Right ventricle myocardium inferior (tissue), 1 donor: ENCODE measurements around the gene NIPAL3. TPM values are rescaled to one million over a fixed set of nuclear protein-coding genes. Genes with fewer than 3 reads are reported as not detected.

ENCODE experiments used
- ATAC-seq: fragments of 200-7000 bp; cut with Tn5 transposase; one replicate; pipeline ENCODE4 v1.9.1; 2020; ENCODE audit warnings: mild to moderate bottlenecking, moderate library complexity
- DNase-seq: peaks from one replicate; pipeline ENCODE4 v3.0.0; 2021; ENCODE audit errors: missing footprints
- intact Hi-C: fragments of 100-400 bp; cut with DNase I; formaldehyde crosslinking; loops from one replicate; pipeline ENCODE4 v1.11.0; 2022
- total RNA-seq: library from RNA; stranded (reverse); fragmentation: NEBNext Ultra II Directional; extraction: Animal tissue kit (Norgen Biotek cat#: 25700); gene quantifications from one replicate; pipeline ENCODE4 v1.2.1, GENCODE V29; 2021
- donor health status: DM: no; HTN: yes; CAD: no; lungs with severe emphysema.

Gene NIPAL3
- total RNA-seq, 1 donor from 2014 or later = 30.9 TPM

GRCh38 chr1:24388331-24388885 lies 27.2 kb upstream of the NIPAL3 start:
- intact Hi-C loops = no loop called here
- ATAC-seq (no peak), DNase-seq (no peak)

- intact Hi-C loops = no loop called here
- ATAC-seq (no peak), DNase-seq (no peak)
Observed at GRCh38 chr1:24389231-24389678, 26.3 kb upstream of the NIPAL3 start.

- DNase-seq = peak; percentile 83
- peak; percentile 96 for ATAC-seq
- intact Hi-C loops = loop anchor here (1.0 kb wide), 1 partner anchor 189 kb away; no protein-coding TSS in a partner anchor
Observed at GRCh38 chr1:24390924-24391782, 24.4 kb upstream of the NIPAL3 start.

- intact Hi-C loops = loop anchor here (1.0 kb wide), 1 partner anchor 190 kb away; no protein-coding TSS in a partner anchor
Observed at GRCh38 chr1:24391882-24392603, 23.6 kb upstream of the NIPAL3 start.

GRCh38 chr1:24392604-24392946 lies 23.0 kb upstream of the NIPAL3 start:
- no peak for DNase-seq
- ATAC-seq = no peak
- intact Hi-C loops = no loop called here

More at GRCh38 chr1:24391882-24392603, 23.6 kb upstream of the NIPAL3 start:
- ATAC-seq = peak; percentile 86
- no peak for DNase-seq

GRCh38 chr1:24392982-24393650 lies 22.5 kb upstream of the NIPAL3 start:
- intact Hi-C loops = no loop called here
- ATAC-seq (no peak), DNase-seq (no peak)

GRCh38 chr1:24393892-24394291 lies 21.7 kb upstream of the NIPAL3 start:
- DNase-seq (no peak), ATAC-seq (no peak)
- intact Hi-C loops = no loop called here

- ATAC-seq (no peak), DNase-seq (no peak)
- intact Hi-C loops = no loop called here
Observed at GRCh38 chr1:24400065-24400464, 15.5 kb upstream of the NIPAL3 start.

- intact Hi-C loops = no loop called here
- no peak for DNase-seq
- no peak for ATAC-seq
Observed at GRCh38 chr1:24403806-24404205, 11.8 kb upstream of the NIPAL3 start.

- intact Hi-C loops = no loop called here
- DNase-seq (no peak), ATAC-seq (no peak)
Observed at GRCh38 chr1:24406788-24407187, 8.8 kb upstream of the NIPAL3 start.

GRCh38 chr1:24409535-24409934 lies 6.1 kb upstream of the NIPAL3 start:
- DNase-seq (no peak), ATAC-seq (no peak)
- intact Hi-C loops = no loop called here

GRCh38 chr1:24410750-24411149 lies 4.9 kb upstream of the NIPAL3 start:
- intact Hi-C loops = no loop called here
- ATAC-seq (no peak), DNase-seq (no peak)

- intact Hi-C loops = no loop called here
- ATAC-seq = no peak
- DNase-seq = no peak
Observed at GRCh38 chr1:24411963-24412362, 3.6 kb upstream of the NIPAL3 start.

- ATAC-seq = no peak
- no peak for DNase-seq
- intact Hi-C loops = no loop called here
Observed at GRCh38 chr1:24412408-24412807, 3.2 kb upstream of the NIPAL3 start.

- ATAC-seq = peak; percentile 78
- peak; percentile 89 for DNase-seq
- intact Hi-C loops = loop anchor here (2.0 kb wide), 1 partner anchor 113 kb away; no protein-coding TSS in a partner anchor
Observed at GRCh38 chr1:24413350-24414163, 2.0 kb upstream of the NIPAL3 start, which contains the start of gene STPG1. Gene STPG1, minus strand, starts transcription at chr1:24413782. Its CDS starts 12,394 bp downstream, at chr1:24401388.

- no peak for ATAC-seq
- intact Hi-C loops = loop anchor here (2.0 to 5.0 kb wide), 3 partner anchors 87 to 227 kb away; partner anchors contain the start of genes RCAN3 and SRRM1
- no peak for DNase-seq
Observed at GRCh38 chr1:24414775-24415333, 748 bp upstream of the NIPAL3 start.

- DNase-seq (no peak), ATAC-seq (peak; percentile 1)
- intact Hi-C loops = loop anchor here (2.0 to 5.0 kb wide), 3 partner anchors 86 to 226 kb away; partner anchors contain the start of genes RCAN3 and SRRM1
Observed at GRCh38 chr1:24415910-24416665, 486 bp downstream of the NIPAL3 start.
